ENCODE results near the gene MCC. TPM values are rescaled to one million over a fixed set of nuclear protein-coding genes. Genes with fewer than 3 reads are reported as not detected.
A peak's percentile ranks its signal among the peaks of the same experiment; 100 is the strongest.

The MCC gene
- total RNA-seq, 4 donors from 2014 or later = 1.2 to 133 (median 8.5) TPM

- Histone ChIP-seq H3K4me3 (no peak overlapping the region), H3K27me3 (no peaks in the 10 kb centered on the region), H3K9me3 (no peaks in the 10 kb centered on the region), H3K27ac (no peak overlapping the region), H3K36me3 (no peaks in the 10 kb centered on the region), H3K4me1 (peaks cover 0 to 15% (median 2%) of the 10 kb centered on the region in 4 donors)
- TF ChIP-seq POLR2A (IDR thresholded peaks at IDR 0.05) (no peak), CTCF (IDR thresholded peaks at IDR 0.05) (no peak)
- DNase-seq = no peak
These were observed 105.5 kb downstream of the MCC start for GRCh38 chr5:113382731-113383130.

DNA sequence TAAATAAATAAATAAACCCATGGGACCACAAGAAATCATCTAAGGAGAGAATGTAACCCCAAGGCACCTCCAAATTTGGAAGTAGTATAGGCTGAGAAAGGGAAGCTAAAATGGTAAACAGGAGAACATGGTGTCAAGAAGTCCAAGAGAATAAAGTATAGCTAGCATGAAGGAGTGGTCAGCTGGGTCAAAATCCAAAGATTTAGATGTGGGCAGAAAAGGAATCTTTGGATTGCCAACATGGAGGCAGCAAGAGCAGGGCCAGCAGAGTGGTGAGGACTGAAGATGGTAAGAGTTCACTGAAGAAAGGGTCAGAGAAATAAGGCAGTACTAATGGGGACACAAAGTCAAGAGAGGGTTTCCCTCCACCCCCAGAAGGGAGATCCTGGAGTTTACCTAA lies 106.5 kb downstream of the MCC start:
- no peak overlapping the region for H3K27ac ChIP-seq
- no peaks in the 10 kb centered on the region for H3K36me3 ChIP-seq
- H3K27me3 ChIP-seq = no peaks in the 10 kb centered on the region
- TF ChIP-seq POLR2A (IDR thresholded peaks at IDR 0.05) = no peak
- no peak for TF ChIP-seq CTCF (IDR thresholded peaks at IDR 0.05)
- H3K4me1 ChIP-seq = peaks cover 0 to 15% (median 2%) of the 10 kb centered on the region in 4 donors
- H3K9me3 ChIP-seq = no peaks in the 10 kb centered on the region
- no peak for DNase-seq
- H3K4me3 ChIP-seq = no peak overlapping the region

GRCh38 chr5:113380807-113381326 lies 107.4 kb downstream of the MCC start:
- no peak overlapping the region for H3K27ac ChIP-seq
- H3K9me3 ChIP-seq = no peaks in the 10 kb centered on the region
- H3K4me3 ChIP-seq = no peak overlapping the region
- no peaks in the 10 kb centered on the region for H3K27me3 ChIP-seq
- H3K36me3 ChIP-seq = no peaks in the 10 kb centered on the region
- H3K4me1 ChIP-seq = peaks cover 0 to 15% (median 2%) of the 10 kb centered on the region in 4 donors
- TF ChIP-seq POLR2A (IDR thresholded peaks at IDR 0.05) (no peak), CTCF (IDR thresholded peaks at IDR 0.05) (no peak)
- no peak for DNase-seq

GRCh38 chr5:113379936-113380806 lies 108.1 kb downstream of the MCC start:
- TF ChIP-seq POLR2A (IDR thresholded peaks at IDR 0.05) (no peak), CTCF (IDR thresholded peaks at IDR 0.05) (no peak)
- H3K4me1 ChIP-seq = peaks cover 0 to 15% (median 2%) of the 10 kb centered on the region in 4 donors
- H3K9me3 ChIP-seq = no peaks in the 10 kb centered on the region
- no peak for DNase-seq
- no peaks in the 10 kb centered on the region for H3K36me3 ChIP-seq
- no peaks in the 10 kb centered on the region for H3K27me3 ChIP-seq
- H3K4me3 ChIP-seq = no peak overlapping the region
- no peak overlapping the region for H3K27ac ChIP-seq

DNA sequence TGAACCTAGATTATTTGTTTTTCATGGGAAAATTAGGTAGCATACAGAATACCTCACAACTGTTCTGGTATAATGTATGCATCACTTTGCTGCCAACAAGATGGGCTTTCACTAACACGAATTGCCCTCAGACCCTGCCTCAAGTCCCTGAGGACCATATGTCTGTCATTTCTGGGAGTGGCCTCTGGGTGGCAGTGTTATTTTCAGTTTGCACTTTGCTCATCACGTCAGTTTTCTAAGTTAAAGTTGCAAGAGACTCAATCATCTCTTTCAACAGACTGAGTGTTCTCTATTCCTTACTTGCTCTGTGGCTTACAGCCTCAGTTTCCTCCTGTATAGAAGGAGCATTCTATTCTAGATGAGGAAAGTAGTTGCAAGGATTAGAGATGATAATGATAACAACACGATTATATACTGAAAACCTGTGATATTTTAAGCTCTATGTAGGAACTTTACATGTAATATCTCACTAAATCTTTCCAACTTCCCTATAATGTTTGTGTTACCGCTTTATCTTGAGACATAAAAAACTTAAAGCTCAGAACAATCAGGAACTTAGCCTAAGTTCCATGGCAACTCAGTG lies 109.2 kb downstream of the MCC start:
- Histone ChIP-seq H3K27ac (no peak overlapping the region), H3K4me1 (peaks cover 0 to 15% (median 2%) of the 10 kb centered on the region in 4 donors)
- DNase-seq = peak in 2 of 3 donors; percentile 22 to 77

More for the DNA sequence above, 109.2 kb downstream of the MCC start:
- peak in 5 of 6 experiments; percentile 53 to 72 (median 66) for TF ChIP-seq CTCF (IDR thresholded peaks at IDR 0.05)
- TF ChIP-seq POLR2A (IDR thresholded peaks at IDR 0.05) = no peak
- no peaks in the 10 kb centered on the region for H3K36me3 ChIP-seq
- no peak overlapping the region for H3K4me3 ChIP-seq
- no peaks in the 10 kb centered on the region for H3K27me3 ChIP-seq
- no peaks in the 10 kb centered on the region for H3K9me3 ChIP-seq
